Epithelial cell of esophagus (primary cell): ENCODE measurements around the gene SLC5A6.

Experiments
- DNase-seq: peaks from one replicate; pipeline ENCODE4 v3.0.0; 2010; ENCODE audit warnings: low read depth
- H3K4me3 ChIP-seq: 2 replicates; pipeline ENCODE4 v1.5.1; 2011; ENCODE audit warnings: mild to moderate bottlenecking, low read length, control low read depth
- TF ChIP-seq, protein P1 (sequence below): IDR thresholded peaks from 2 replicates; pipeline ENCODE4 v1.5.1; 2011; ENCODE audit warnings: low read depth, mild to moderate bottlenecking, low read length, control low read depth, inconsistent platforms; ENCODE audit not compliant: insufficient read depth; ENCODE audit errors: missing control alignments

Gene SLC5A6

GRCh38 chr2:27237341-27237945 is 25.4 kb upstream of the SLC5A6 start:
- no peak overlapping the region for H3K4me3 ChIP-seq
- DNase-seq, result no peak
- TF ChIP-seq, protein P1, sequence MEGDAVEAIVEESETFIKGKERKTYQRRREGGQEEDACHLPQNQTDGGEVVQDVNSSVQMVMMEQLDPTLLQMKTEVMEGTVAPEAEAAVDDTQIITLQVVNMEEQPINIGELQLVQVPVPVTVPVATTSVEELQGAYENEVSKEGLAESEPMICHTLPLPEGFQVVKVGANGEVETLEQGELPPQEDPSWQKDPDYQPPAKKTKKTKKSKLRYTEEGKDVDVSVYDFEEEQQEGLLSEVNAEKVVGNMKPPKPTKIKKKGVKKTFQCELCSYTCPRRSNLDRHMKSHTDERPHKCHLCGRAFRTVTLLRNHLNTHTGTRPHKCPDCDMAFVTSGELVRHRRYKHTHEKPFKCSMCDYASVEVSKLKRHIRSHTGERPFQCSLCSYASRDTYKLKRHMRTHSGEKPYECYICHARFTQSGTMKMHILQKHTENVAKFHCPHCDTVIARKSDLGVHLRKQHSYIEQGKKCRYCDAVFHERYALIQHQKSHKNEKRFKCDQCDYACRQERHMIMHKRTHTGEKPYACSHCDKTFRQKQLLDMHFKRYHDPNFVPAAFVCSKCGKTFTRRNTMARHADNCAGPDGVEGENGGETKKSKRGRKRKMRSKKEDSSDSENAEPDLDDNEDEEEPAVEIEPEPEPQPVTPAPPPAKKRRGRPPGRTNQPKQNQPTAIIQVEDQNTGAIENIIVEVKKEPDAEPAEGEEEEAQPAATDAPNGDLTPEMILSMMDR, result no peak

GRCh38 chr2:27236626-27237025 is 24.6 kb upstream of the SLC5A6 start:
- TF ChIP-seq, protein P1, result no peak
- H3K4me3 ChIP-seq, result no peak overlapping the region
- no peak for DNase-seq

DNA sequence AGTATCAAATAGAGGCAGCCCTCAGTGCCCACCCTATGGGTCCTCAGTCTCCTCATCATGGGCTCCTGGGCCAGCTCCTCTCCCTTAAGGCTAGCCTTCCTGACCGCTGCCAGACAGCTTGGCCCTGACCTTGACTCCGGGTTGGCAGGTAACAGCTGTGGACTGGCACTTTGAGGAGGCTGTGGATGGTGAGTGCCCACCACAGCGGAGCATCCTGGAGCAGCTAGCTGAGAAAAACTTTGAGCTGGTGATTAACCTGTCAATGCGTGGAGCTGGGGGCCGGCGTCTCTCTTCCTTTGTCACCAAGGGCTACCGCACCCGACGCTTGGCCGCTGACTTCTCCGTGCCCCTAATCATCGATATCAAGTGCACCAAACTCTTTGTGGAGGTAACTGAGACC is 24.1 kb upstream of the SLC5A6 start:
- DNase-seq, result no peak
- no peak overlapping the region for H3K4me3 ChIP-seq
- TF ChIP-seq, protein P1, result no peak

- TF ChIP-seq, protein P1, result no peak
- H3K4me3 ChIP-seq, result no peak overlapping the region
- no peak for DNase-seq
Measured at GRCh38 chr2:27233341-27233740, 21.3 kb upstream of the SLC5A6 start.

- no peak overlapping the region for H3K4me3 ChIP-seq
Measured at GRCh38 chr2:27231921-27232320, 19.9 kb upstream of the SLC5A6 start.

GRCh38 chr2:27227501-27227900 is 15.4 kb upstream of the SLC5A6 start:
- TF ChIP-seq, protein P1, result no peak
- DNase-seq, result no peak
- no peak overlapping the region for H3K4me3 ChIP-seq

More at GRCh38 chr2:27231921-27232320, 19.9 kb upstream of the SLC5A6 start:
- no peak for DNase-seq
- TF ChIP-seq, protein P1, result no peak

GRCh38 chr2:27225526-27225925 is 13.5 kb upstream of the SLC5A6 start:
- TF ChIP-seq, protein P1, result no peak
- no peak for DNase-seq

More at GRCh38 chr2:27225526-27225925, 13.5 kb upstream of the SLC5A6 start:
- H3K4me3 ChIP-seq, result no peak overlapping the region
